ENCODE data around the gene FAM13B. TPM values are rescaled to one million over a fixed set of nuclear protein-coding genes. Genes with fewer than 3 reads are reported as not detected.
A peak's percentile ranks its signal among the peaks of the same experiment; 100 is the strongest.
"Not testable (repeated sequence)": the region's sequence is repeated elsewhere in the genome, so short reads cannot be mapped to it uniquely, and the experiment has no call there.

The FAM13B gene
- total RNA-seq, 1 experiment from 2014 or later = 33.7 TPM

GRCh38 chr5:138029501-138029900 lies 3.4 kb downstream of the FAM13B start:
- POLR2A ChIA-PET = interaction anchor here (0.6 to 1.2 kb wide), 4 partner anchors 10 to 1902 kb away, joined by 3 to 4 read pairs (median 3); no protein-coding TSS in a partner anchor
- Mint-ChIP-seq H3K4me3 (ENCODE audit: unreplicated experiment) (no peak overlapping the region), H3K36me3 (ENCODE audit: insufficient read depth, unreplicated experiment) (peaks cover 20% of the 10 kb centered on the region), H3K9me3 (ENCODE audit: unreplicated experiment) (no peaks in the 10 kb centered on the region), H3K27ac (ENCODE audit: low read depth, unreplicated experiment) (peak overlapping the region; percentile 31), H3K4me1 (ENCODE audit: insufficient read depth, unreplicated experiment) (peaks cover 52% of the 10 kb centered on the region), H3K27me3 (ENCODE audit: insufficient read depth, unreplicated experiment) (no peaks in the 10 kb centered on the region)
- BruUV-seq (replicated peaks) = no TSS peak
- intact Hi-C loops (cut with micrococcal nuclease) = no loop called here
- DNase-seq (ENCODE audit: unreplicated experiment) = no peak
- CTCF ChIA-PET = interaction anchor here (0.9 to 1.9 kb wide), 2 partner anchors 9 to 250 kb away, joined by 3 to 10 read pairs; no protein-coding TSS in a partner anchor
- TF ChIP-seq CTCF (IDR thresholded peaks at IDR 0.05; ENCODE audit: unreplicated experiment) = no peak

- no peak for TF ChIP-seq CTCF (IDR thresholded peaks at IDR 0.05; ENCODE audit: unreplicated experiment)
- POLR2A ChIA-PET = interaction anchor here (0.6 to 1.0 kb wide), 3 partner anchors 10 to 1902 kb away, joined by 3 read pairs; no protein-coding TSS in a partner anchor
- DNase-seq (ENCODE audit: unreplicated experiment) = no peak
- Mint-ChIP-seq H3K27ac (ENCODE audit: low read depth, unreplicated experiment) (no peak overlapping the region), H3K36me3 (ENCODE audit: insufficient read depth, unreplicated experiment) (peaks cover 20% of the 10 kb centered on the region), H3K27me3 (ENCODE audit: insufficient read depth, unreplicated experiment) (no peaks in the 10 kb centered on the region), H3K9me3 (ENCODE audit: unreplicated experiment) (no peaks in the 10 kb centered on the region), H3K4me3 (ENCODE audit: unreplicated experiment) (no peak overlapping the region), H3K4me1 (ENCODE audit: insufficient read depth, unreplicated experiment) (peaks cover 56% of the 10 kb centered on the region)
- intact Hi-C loops (cut with micrococcal nuclease) = no loop called here
- CTCF ChIA-PET = interaction anchor here (0.9 to 2.1 kb wide), 2 partner anchors 9 to 105 kb away, joined by 3 to 9 read pairs; no protein-coding TSS in a partner anchor
- BruUV-seq (replicated peaks) = no TSS peak
Measured at GRCh38 chr5:138028971-138029365, 3.9 kb downstream of the FAM13B start.

GRCh38 chr5:138028262-138028970 lies 4.5 kb downstream of the FAM13B start:
- H3K36me3 Mint-ChIP-seq (ENCODE audit: insufficient read depth, unreplicated experiment) = peaks cover 20% of the 10 kb centered on the region
- H3K9me3 Mint-ChIP-seq (ENCODE audit: unreplicated experiment); DNase-seq (ENCODE audit: unreplicated experiment); H3K27ac Mint-ChIP-seq (ENCODE audit: low read depth, unreplicated experiment); H3K4me3 Mint-ChIP-seq (ENCODE audit: unreplicated experiment); BruUV-seq (replicated peaks); H3K27me3 Mint-ChIP-seq (ENCODE audit: insufficient read depth, unreplicated experiment); intact Hi-C loops (cut with micrococcal nuclease): not testable (repeated sequence)
- peaks cover 54% of the 10 kb centered on the region for H3K4me1 Mint-ChIP-seq (ENCODE audit: insufficient read depth, unreplicated experiment)
- ChIA-PET POLR2A (interaction anchor here (0.8 to 1.2 kb wide), 3 partner anchors 9 to 36 kb away, joined by 3 to 4 read pairs (median 3); no protein-coding TSS in a partner anchor), CTCF (interaction anchor here (0.8 to 2.1 kb wide), 4 partner anchors 9 to 251 kb away, joined by 3 to 9 read pairs (median 4); no protein-coding TSS in a partner anchor)

- H3K9me3 Mint-ChIP-seq (ENCODE audit: unreplicated experiment); H3K27ac Mint-ChIP-seq (ENCODE audit: low read depth, unreplicated experiment); BruUV-seq (replicated peaks); H3K27me3 Mint-ChIP-seq (ENCODE audit: insufficient read depth, unreplicated experiment); H3K4me3 Mint-ChIP-seq (ENCODE audit: unreplicated experiment); DNase-seq (ENCODE audit: unreplicated experiment); intact Hi-C loops (cut with micrococcal nuclease): not testable (repeated sequence)
- CTCF ChIA-PET = interaction anchor here (0.7 to 3.1 kb wide), 11 partner anchors 9 to 326 kb away, joined by 3 to 28 read pairs (median 3); partner anchors contain the start of gene KDM3B
- Mint-ChIP-seq H3K36me3 (ENCODE audit: insufficient read depth, unreplicated experiment) (peaks cover 12% of the 10 kb centered on the region), H3K4me1 (ENCODE audit: insufficient read depth, unreplicated experiment) (peaks cover 63% of the 10 kb centered on the region)
- POLR2A ChIA-PET = interaction anchor here (0.6 to 1.4 kb wide), 5 partner anchors 11 to 1224 kb away, joined by 3 read pairs; no protein-coding TSS in a partner anchor
Measured at GRCh38 chr5:138026793-138027192, 6.1 kb downstream of the FAM13B start.

GRCh38 chr5:138025285-138025684 lies 7.6 kb downstream of the FAM13B start:
- ChIA-PET CTCF (interaction anchor here (0.7 to 3.1 kb wide), 4 partner anchors 11 to 177 kb away, joined by 3 to 28 read pairs (median 4); no protein-coding TSS in a partner anchor), POLR2A (interaction anchor here (0.9 to 1.1 kb wide), 2 partner anchors 12 to 18 kb away, joined by 3 read pairs; no protein-coding TSS in a partner anchor)
- no TSS peak for BruUV-seq (replicated peaks)
- no peak overlapping the region for H3K27ac Mint-ChIP-seq (ENCODE audit: low read depth, unreplicated experiment)
- peaks cover 50% of the 10 kb centered on the region for H3K4me1 Mint-ChIP-seq (ENCODE audit: insufficient read depth, unreplicated experiment)
- no peak overlapping the region for H3K4me3 Mint-ChIP-seq (ENCODE audit: unreplicated experiment)
- H3K9me3 Mint-ChIP-seq (ENCODE audit: unreplicated experiment) = no peaks in the 10 kb centered on the region
- intact Hi-C loops (cut with micrococcal nuclease) = no loop called here
- H3K27me3 Mint-ChIP-seq (ENCODE audit: insufficient read depth, unreplicated experiment) = no peaks in the 10 kb centered on the region
- no peak for TF ChIP-seq CTCF (IDR thresholded peaks at IDR 0.05; ENCODE audit: unreplicated experiment)
- peaks cover 13% of the 10 kb centered on the region for H3K36me3 Mint-ChIP-seq (ENCODE audit: insufficient read depth, unreplicated experiment)
- DNase-seq (ENCODE audit: unreplicated experiment) = no peak
